Measurements from ENCODE around the gene MAP2. TPM values are rescaled to one million over a fixed set of nuclear protein-coding genes. Genes with fewer than 3 reads are reported as not detected.

Gene MAP2
- total RNA-seq, 1 donor from 2014 or later: 6.9 TPM

DNA sequence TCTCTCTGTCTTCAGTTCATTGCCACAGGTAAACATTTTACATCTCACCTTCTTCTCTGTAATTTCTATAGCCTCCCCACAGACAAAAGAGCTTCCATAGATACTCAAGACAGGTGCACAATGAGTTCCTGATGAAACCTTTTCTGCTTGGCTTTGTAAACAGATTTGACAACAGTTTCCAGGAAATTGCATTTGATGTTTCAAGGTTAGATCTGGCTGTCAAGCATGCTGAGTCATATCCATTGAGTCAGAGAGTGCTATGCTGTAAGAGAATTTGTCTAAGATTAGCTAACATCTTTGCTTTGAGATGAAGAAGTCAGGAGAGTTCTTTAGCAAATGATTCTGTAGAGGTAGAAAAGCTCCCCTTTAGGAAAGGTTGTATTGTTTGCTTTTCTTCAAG, 40.6 kb upstream of the MAP2 start:
- Mint-ChIP-seq H3K27me3 (ENCODE audit: low read depth) (no peaks in the 10 kb centered on the region), H3K9me3 (no peaks in the 10 kb centered on the region), H3K36me3 (no peaks in the 10 kb centered on the region), H3K4me1 (peaks cover 17% of the 10 kb centered on the region), H3K27ac (no peak overlapping the region), H3K4me3 (no peak overlapping the region)
- DNase-seq (ENCODE audit: low spot score in 2 of 2, unreplicated experiment in 2 of 2): no peak
- TF ChIP-seq, protein P1, sequence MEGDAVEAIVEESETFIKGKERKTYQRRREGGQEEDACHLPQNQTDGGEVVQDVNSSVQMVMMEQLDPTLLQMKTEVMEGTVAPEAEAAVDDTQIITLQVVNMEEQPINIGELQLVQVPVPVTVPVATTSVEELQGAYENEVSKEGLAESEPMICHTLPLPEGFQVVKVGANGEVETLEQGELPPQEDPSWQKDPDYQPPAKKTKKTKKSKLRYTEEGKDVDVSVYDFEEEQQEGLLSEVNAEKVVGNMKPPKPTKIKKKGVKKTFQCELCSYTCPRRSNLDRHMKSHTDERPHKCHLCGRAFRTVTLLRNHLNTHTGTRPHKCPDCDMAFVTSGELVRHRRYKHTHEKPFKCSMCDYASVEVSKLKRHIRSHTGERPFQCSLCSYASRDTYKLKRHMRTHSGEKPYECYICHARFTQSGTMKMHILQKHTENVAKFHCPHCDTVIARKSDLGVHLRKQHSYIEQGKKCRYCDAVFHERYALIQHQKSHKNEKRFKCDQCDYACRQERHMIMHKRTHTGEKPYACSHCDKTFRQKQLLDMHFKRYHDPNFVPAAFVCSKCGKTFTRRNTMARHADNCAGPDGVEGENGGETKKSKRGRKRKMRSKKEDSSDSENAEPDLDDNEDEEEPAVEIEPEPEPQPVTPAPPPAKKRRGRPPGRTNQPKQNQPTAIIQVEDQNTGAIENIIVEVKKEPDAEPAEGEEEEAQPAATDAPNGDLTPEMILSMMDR (IDR thresholded peaks at IDR 0.05; ENCODE audit: unreplicated experiment): no peak

DNA sequence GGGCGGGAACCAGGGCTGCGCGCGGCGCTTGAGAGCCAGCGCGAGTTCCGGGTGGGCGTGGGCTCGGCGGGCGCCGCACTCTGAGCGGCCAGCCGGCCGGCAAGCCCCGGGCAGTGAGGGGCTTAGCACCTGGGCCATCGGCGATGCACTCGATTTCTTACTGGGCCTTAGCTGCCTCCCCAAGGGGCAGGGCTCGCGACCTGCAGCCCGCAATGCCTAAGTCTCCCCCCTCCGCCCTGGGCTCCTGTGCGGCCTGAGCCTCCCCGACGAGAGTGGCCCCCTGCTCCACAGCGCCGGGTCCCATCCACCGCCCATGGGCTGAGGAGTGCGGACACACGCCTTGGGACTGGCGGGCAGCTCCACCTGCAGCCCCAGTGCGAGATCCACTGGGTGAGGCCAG, 36.5 kb upstream of the MAP2 start:
- no peak for DNase-seq (ENCODE audit: low spot score in 2 of 2, unreplicated experiment in 2 of 2)
- peaks cover 19% of the 10 kb centered on the region for H3K4me1 Mint-ChIP-seq
- peaks cover 3% of the 10 kb centered on the region for H3K27me3 Mint-ChIP-seq (ENCODE audit: low read depth)
- TF ChIP-seq, protein P1 (IDR thresholded peaks at IDR 0.05; ENCODE audit: unreplicated experiment): no peak
- H3K4me3 Mint-ChIP-seq: no peak overlapping the region
- H3K36me3 Mint-ChIP-seq: no peaks in the 10 kb centered on the region
- no peak overlapping the region for H3K27ac Mint-ChIP-seq
- H3K9me3 Mint-ChIP-seq: no peaks in the 10 kb centered on the region

DNA sequence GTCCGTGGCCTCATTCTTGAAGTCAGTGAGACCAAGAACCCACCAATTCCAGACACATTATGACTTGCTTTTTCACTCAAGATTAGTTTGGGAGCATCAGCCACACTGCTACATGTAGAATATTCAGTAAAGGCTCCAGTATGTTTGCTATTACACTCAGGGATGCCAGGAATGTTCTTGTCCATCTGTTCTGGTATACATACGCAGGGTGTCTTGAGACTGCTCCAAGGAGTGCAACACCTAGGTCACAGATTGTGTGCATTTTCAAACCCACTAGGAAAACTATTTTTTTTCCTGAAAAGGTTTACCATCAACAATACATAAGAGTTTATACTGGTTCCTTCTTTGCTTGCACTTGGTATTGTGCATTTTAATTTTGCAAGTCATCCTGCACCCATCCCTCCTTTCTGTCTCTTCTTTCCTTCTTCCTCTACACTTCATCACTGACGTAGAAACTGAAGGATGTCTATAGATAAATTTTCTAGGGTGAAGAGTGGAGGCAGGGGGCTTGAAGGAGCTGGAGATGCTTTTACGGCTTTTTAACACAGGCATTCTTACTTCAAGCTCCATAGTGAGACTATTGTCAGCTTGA, 35.3 kb upstream of the MAP2 start:
- DNase-seq (ENCODE audit: low spot score in 2 of 2, unreplicated experiment in 2 of 2): no peak
- no peaks in the 10 kb centered on the region for H3K36me3 Mint-ChIP-seq
- no peaks in the 10 kb centered on the region for H3K9me3 Mint-ChIP-seq
- TF ChIP-seq, protein P1 (IDR thresholded peaks at IDR 0.05; ENCODE audit: unreplicated experiment): no peak
- no peak overlapping the region for H3K27ac Mint-ChIP-seq
- no peak overlapping the region for H3K4me3 Mint-ChIP-seq
- H3K4me1 Mint-ChIP-seq: peaks cover 9% of the 10 kb centered on the region
- H3K27me3 Mint-ChIP-seq (ENCODE audit: low read depth): peaks cover 3% of the 10 kb centered on the region

DNA sequence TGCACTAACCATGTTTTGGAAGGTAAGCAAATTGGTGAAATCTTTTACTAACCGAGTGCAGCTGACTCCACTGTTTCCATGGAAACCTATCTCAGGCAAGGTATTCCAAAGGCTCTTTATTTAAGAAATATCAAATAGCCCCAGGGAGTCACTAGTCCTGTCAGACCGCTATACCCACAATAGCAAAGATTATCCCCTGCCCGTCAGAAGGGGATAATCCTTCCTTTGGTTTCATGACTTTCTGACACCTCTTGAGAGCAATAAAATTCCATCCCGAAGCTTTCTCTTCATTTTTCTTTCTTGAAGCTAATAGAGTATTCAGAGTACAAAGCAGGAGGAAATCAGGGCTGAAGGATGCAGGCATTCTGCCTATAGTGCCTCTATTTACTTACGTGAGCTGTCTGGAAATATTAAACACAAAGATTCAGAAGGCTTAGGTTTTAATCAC, 34.7 kb upstream of the MAP2 start:
- Mint-ChIP-seq H3K27ac (no peak overlapping the region), H3K36me3 (no peaks in the 10 kb centered on the region), H3K4me3 (no peak overlapping the region), H3K27me3 (ENCODE audit: low read depth) (peaks cover 6% of the 10 kb centered on the region), H3K4me1 (peaks cover 4% of the 10 kb centered on the region), H3K9me3 (no peaks in the 10 kb centered on the region)
- TF ChIP-seq, protein P1 (IDR thresholded peaks at IDR 0.05; ENCODE audit: unreplicated experiment): no peak
- DNase-seq (ENCODE audit: low spot score in 2 of 2, unreplicated experiment in 2 of 2): no peak

DNA sequence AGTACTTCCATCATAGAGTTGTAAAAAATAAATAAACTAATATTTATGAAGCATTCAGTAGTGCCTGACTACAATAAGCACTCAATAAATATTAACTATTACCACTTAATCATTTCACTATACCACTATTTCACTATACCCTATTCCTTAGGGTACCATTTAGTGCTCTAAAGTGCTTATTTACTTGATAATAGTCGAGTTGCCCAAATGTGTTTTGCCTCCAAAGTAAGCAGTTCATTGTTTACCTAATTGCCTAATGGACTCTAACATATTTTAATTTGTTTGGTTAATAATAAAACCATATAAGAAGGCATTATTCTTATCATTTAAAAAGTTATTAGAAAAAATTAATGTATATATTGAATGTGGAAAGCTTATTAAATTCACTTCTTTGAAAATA, 33.0 kb upstream of the MAP2 start:
- H3K36me3 Mint-ChIP-seq: no peaks in the 10 kb centered on the region
- no peak overlapping the region for H3K27ac Mint-ChIP-seq
- H3K27me3 Mint-ChIP-seq (ENCODE audit: low read depth): peaks cover 12% of the 10 kb centered on the region

More for the DNA sequence above, 33.0 kb upstream of the MAP2 start:
- H3K4me1 Mint-ChIP-seq: peaks cover 4% of the 10 kb centered on the region
- TF ChIP-seq, protein P1 (IDR thresholded peaks at IDR 0.05; ENCODE audit: unreplicated experiment): no peak
- H3K9me3 Mint-ChIP-seq: no peaks in the 10 kb centered on the region
- no peak overlapping the region for H3K4me3 Mint-ChIP-seq
- no peak for DNase-seq (ENCODE audit: low spot score in 2 of 2, unreplicated experiment in 2 of 2)
